ENCODE measurements around the gene CERT1.
A peak's percentile ranks its signal among the peaks of the same experiment; 100 is the strongest.

CERT1 gene

GRCh38 chr5:75375414-75375813 is 136.0 kb downstream of the CERT1 start:
- Mint-ChIP-seq H3K36me3 (ENCODE audit: low read depth) (peaks cover 26% of the 10 kb centered on the region), H3K4me3 (no peak overlapping the region), H3K27me3 (no peaks in the 10 kb centered on the region), H3K27ac (no peak overlapping the region), H3K4me1 (no peaks in the 10 kb centered on the region), H3K9me3 (no peaks in the 10 kb centered on the region)
- ATAC-seq (no peak), DNase-seq (no peak)

GRCh38 chr5:75374394-75374814 is 137.0 kb downstream of the CERT1 start:
- Mint-ChIP-seq H3K4me1 (no peaks in the 10 kb centered on the region), H3K9me3 (no peaks in the 10 kb centered on the region), H3K27me3 (no peaks in the 10 kb centered on the region), H3K4me3 (no peak overlapping the region), H3K27ac (no peak overlapping the region), H3K36me3 (ENCODE audit: low read depth) (peaks cover 20% of the 10 kb centered on the region)
- DNase-seq, result no peak
- ATAC-seq, result no peak

- H3K27ac Mint-ChIP-seq, result no peak overlapping the region
- DNase-seq (no peak), ATAC-seq (no peak)
- H3K36me3 Mint-ChIP-seq (ENCODE audit: low read depth), result peaks cover 15% of the 10 kb centered on the region
- no peak overlapping the region for H3K4me3 Mint-ChIP-seq
- H3K27me3 Mint-ChIP-seq, result no peaks in the 10 kb centered on the region
- H3K9me3 Mint-ChIP-seq, result no peaks in the 10 kb centered on the region
- no peaks in the 10 kb centered on the region for H3K4me1 Mint-ChIP-seq
Observed at GRCh38 chr5:75373862-75374261, 137.6 kb downstream of the CERT1 start.

GRCh38 chr5:75368391-75368790 is 143.0 kb downstream of the CERT1 start:
- no peak for DNase-seq
- Mint-ChIP-seq H3K36me3 (ENCODE audit: low read depth) (peaks cover 3% of the 10 kb centered on the region), H3K27ac (no peak overlapping the region), H3K4me1 (peaks cover 5% of the 10 kb centered on the region), H3K9me3 (no peaks in the 10 kb centered on the region), H3K4me3 (no peak overlapping the region), H3K27me3 (no peaks in the 10 kb centered on the region)
- ATAC-seq, result no peak

- Mint-ChIP-seq H3K4me3 (no peak overlapping the region), H3K27me3 (no peaks in the 10 kb centered on the region), H3K4me1 (peaks cover 5% of the 10 kb centered on the region), H3K9me3 (no peaks in the 10 kb centered on the region), H3K36me3 (ENCODE audit: low read depth) (peaks cover 5% of the 10 kb centered on the region), H3K27ac (peak overlapping the region; percentile 39)
- DNase-seq, result no peak
- no peak for ATAC-seq
Observed at GRCh38 chr5:75367401-75367800, 144.0 kb downstream of the CERT1 start.

- peak; percentile 17 for ATAC-seq
- Mint-ChIP-seq H3K27ac (peak overlapping the region; percentile 39), H3K36me3 (ENCODE audit: low read depth) (peaks cover 9% of the 10 kb centered on the region), H3K4me3 (no peak overlapping the region), H3K9me3 (no peaks in the 10 kb centered on the region), H3K27me3 (no peaks in the 10 kb centered on the region), H3K4me1 (peaks cover 5% of the 10 kb centered on the region)
- DNase-seq, result no peak
Observed at GRCh38 chr5:75366787-75367186, 144.6 kb downstream of the CERT1 start.

- H3K4me1 Mint-ChIP-seq, result peaks cover 5% of the 10 kb centered on the region
- no peaks in the 10 kb centered on the region for H3K9me3 Mint-ChIP-seq
- H3K27ac Mint-ChIP-seq, result no peak overlapping the region
- DNase-seq (no peak), ATAC-seq (no peak)
- no peaks in the 10 kb centered on the region for H3K27me3 Mint-ChIP-seq
- H3K36me3 Mint-ChIP-seq (ENCODE audit: low read depth), result peaks cover 12% of the 10 kb centered on the region
- no peak overlapping the region for H3K4me3 Mint-ChIP-seq
Observed at GRCh38 chr5:75365740-75366139, 145.7 kb downstream of the CERT1 start.

- no peak for ATAC-seq
- H3K4me3 Mint-ChIP-seq, result no peak overlapping the region
- peaks cover 23% of the 10 kb centered on the region for H3K36me3 Mint-ChIP-seq (ENCODE audit: low read depth)
- H3K27me3 Mint-ChIP-seq, result no peaks in the 10 kb centered on the region
- H3K27ac Mint-ChIP-seq, result no peak overlapping the region
- H3K9me3 Mint-ChIP-seq, result no peaks in the 10 kb centered on the region
- H3K4me1 Mint-ChIP-seq, result peaks cover 5% of the 10 kb centered on the region
- no peak for DNase-seq
Observed at GRCh38 chr5:75364571-75365280, 146.7 kb downstream of the CERT1 start.

GRCh38 chr5:75363726-75364495 is 147.5 kb downstream of the CERT1 start:
- Mint-ChIP-seq H3K9me3 (no peaks in the 10 kb centered on the region), H3K4me3 (no peak overlapping the region), H3K36me3 (ENCODE audit: low read depth) (peaks cover 26% of the 10 kb centered on the region), H3K27me3 (no peaks in the 10 kb centered on the region), H3K27ac (no peak overlapping the region), H3K4me1 (peaks cover 5% of the 10 kb centered on the region)
- no peak for ATAC-seq
- no peak for DNase-seq

- DNase-seq, result no peak
- Mint-ChIP-seq H3K9me3 (no peaks in the 10 kb centered on the region), H3K27me3 (no peaks in the 10 kb centered on the region), H3K36me3 (ENCODE audit: low read depth) (peaks cover 28% of the 10 kb centered on the region), H3K27ac (no peak overlapping the region), H3K4me1 (peaks cover 5% of the 10 kb centered on the region), H3K4me3 (no peak overlapping the region)
- no peak for ATAC-seq
Observed at GRCh38 chr5:75363111-75363510, 148.3 kb downstream of the CERT1 start.

- H3K36me3 Mint-ChIP-seq (ENCODE audit: low read depth), result peaks cover 30% of the 10 kb centered on the region
- no peaks in the 10 kb centered on the region for H3K9me3 Mint-ChIP-seq
- no peak overlapping the region for H3K27ac Mint-ChIP-seq
- DNase-seq (no peak), ATAC-seq (no peak)
- H3K4me1 Mint-ChIP-seq, result peaks cover 5% of the 10 kb centered on the region
- no peak overlapping the region for H3K4me3 Mint-ChIP-seq
- no peaks in the 10 kb centered on the region for H3K27me3 Mint-ChIP-seq
Observed at GRCh38 chr5:75362474-75362975, 148.9 kb downstream of the CERT1 start.

- Mint-ChIP-seq H3K27me3 (no peaks in the 10 kb centered on the region), H3K9me3 (no peaks in the 10 kb centered on the region), H3K4me3 (no peak overlapping the region), H3K4me1 (no peaks in the 10 kb centered on the region), H3K36me3 (ENCODE audit: low read depth) (peaks cover 41% of the 10 kb centered on the region), H3K27ac (no peak overlapping the region)
- DNase-seq, result no peak
- ATAC-seq, result no peak
Observed at GRCh38 chr5:75361310-75361709, 150.1 kb downstream of the CERT1 start.

- Mint-ChIP-seq H3K27me3 (no peaks in the 10 kb centered on the region), H3K27ac (no peak overlapping the region), H3K4me1 (no peaks in the 10 kb centered on the region), H3K9me3 (no peaks in the 10 kb centered on the region), H3K36me3 (ENCODE audit: low read depth) (peaks cover 54% of the 10 kb centered on the region), H3K4me3 (no peak overlapping the region)
- ATAC-seq (no peak), DNase-seq (no peak)
Observed at GRCh38 chr5:75358117-75358516, 153.3 kb downstream of the CERT1 start.

- ATAC-seq (no peak), DNase-seq (no peak)
- Mint-ChIP-seq H3K27ac (no peak overlapping the region), H3K4me1 (peaks cover 2% of the 10 kb centered on the region), H3K4me3 (no peak overlapping the region), H3K36me3 (ENCODE audit: low read depth) (peaks cover 53% of the 10 kb centered on the region), H3K9me3 (no peaks in the 10 kb centered on the region), H3K27me3 (no peaks in the 10 kb centered on the region)
Observed at GRCh38 chr5:75356719-75357118, 154.7 kb downstream of the CERT1 start.

- Mint-ChIP-seq H3K36me3 (ENCODE audit: low read depth) (peaks cover 57% of the 10 kb centered on the region), H3K9me3 (no peaks in the 10 kb centered on the region), H3K4me1 (peaks cover 16% of the 10 kb centered on the region), H3K4me3 (no peak overlapping the region), H3K27ac (no peak overlapping the region), H3K27me3 (no peaks in the 10 kb centered on the region)
- no peak for DNase-seq
- no peak for ATAC-seq
Observed at GRCh38 chr5:75355236-75355635, 156.2 kb downstream of the CERT1 start.
